Lung (tissue), 12 donors: ENCODE data around the gene NPAS4. TPM values are rescaled to one million over a fixed set of nuclear protein-coding genes. Genes with fewer than 3 reads are reported as not detected.
"Not testable (repeated sequence)": the region's sequence is repeated elsewhere in the genome, so short reads cannot be mapped to it uniquely, and the experiment has no call there.

Experiments used
- ATAC-seq: fragments of 200-7000 bp; cut with Tn5 transposase; one replicate; pipeline ENCODE4 v1.9.1; 2020; ENCODE audit warnings: moderate number of reproducible peaks; ENCODE audit not compliant: insufficient read depth, low FRiP score
- DNase-seq, 3 donors: peaks; one replicate each; pipeline ENCODE4 v3.0.0-alpha.2; 2013 to 2017
- H3K27ac ChIP-seq, 2 donors: one replicate each; pipeline ENCODE4 v1.5.1; 2013; ENCODE audit warnings: mild to moderate bottlenecking in 2 of 2, moderate library complexity in 2 of 2, control low read depth in 1 of 2, inconsistent platforms in 1 of 2, low read depth in 1 of 2, low read length in 1 of 2
- H3K27me3 ChIP-seq, 3 donors: one replicate each; pipeline ENCODE4 v1.5.1; 2013; ENCODE audit warnings: low read length in 2 of 3; ENCODE audit not compliant: control insufficient read depth in 3 of 3, insufficient read depth in 3 of 3
- H3K36me3 ChIP-seq, 4 donors: one replicate each; pipeline ENCODE4 v1.5.1; 2013; ENCODE audit warnings: low read length in 4 of 4, mild to moderate bottlenecking in 1 of 4, moderate library complexity in 1 of 4; ENCODE audit not compliant: control insufficient read depth in 4 of 4, insufficient read depth in 4 of 4
- H3K4me1 ChIP-seq, 5 donors: one replicate each; pipeline ENCODE4 v1.5.1; 2013; ENCODE audit warnings: low read length in 5 of 5, mild to moderate bottlenecking in 2 of 5, moderate library complexity in 1 of 5; ENCODE audit not compliant: control insufficient read depth in 5 of 5, insufficient read depth in 5 of 5
- H3K4me3 ChIP-seq: one replicate; pipeline ENCODE4 v1.5.1; 2013; ENCODE audit warnings: mild to moderate bottlenecking, control low read depth, moderate library complexity
- H3K9ac ChIP-seq, 2 donors: one replicate each; pipeline ENCODE4 v1.5.1; 2013; ENCODE audit warnings: low read length in 2 of 2, control low read depth in 1 of 2; ENCODE audit not compliant: insufficient read depth in 1 of 2
- H3K9me3 ChIP-seq, 4 donors: one replicate each; pipeline ENCODE4 v1.5.1; 2013; ENCODE audit warnings: low read length in 3 of 4, mild to moderate bottlenecking in 1 of 4, moderate library complexity in 1 of 4; ENCODE audit not compliant: control insufficient read depth in 4 of 4, insufficient read depth in 3 of 4
- WGBS, 2 donors: extraction: QIAGEN DNeasy Blood & Tissue Kit; methylation state at CpG; one replicate each; pipeline ENCODE4 v1.1.7; 2013; 5-methylcytosine and 5-hydroxymethylcytosine counted together
- polyA plus RNA-seq, 2 donors: library from polyadenylated mRNA; stranded (reverse); fragments of 200-250 nt; gene quantifications; one replicate each; pipeline ENCODE4 v1.2.1, GENCODE V29; 2013
- total RNA-seq, 2 donors: library from RNA; depleted of rRNA in 1 of 2; stranded (reverse); fragments of >200 nt in 1 of 2; gene quantifications; one replicate each; pipeline ENCODE4 v1.2.1, GENCODE V29; 2014 to 2021
- TF ChIP-seq, protein P1 (sequence below): IDR thresholded peaks from 2 replicates; pipeline ENCODE4 v1.5.1; 2012; ENCODE audit warnings: mild to moderate bottlenecking; ENCODE audit errors: control extremely low read depth, extremely low read depth
- donor health status: control.
- donor health status: control.
- donor health status: Bipolar disorder and iron deficiency.
- donor health status: healthy.
- donor health status: DM: yes; HTN: yes; CAD: no.

The NPAS4 gene
- total and polyA plus RNA-seq, 4 donors, result 0.06 to 0.14 (median 0.08) TPM

DNA sequence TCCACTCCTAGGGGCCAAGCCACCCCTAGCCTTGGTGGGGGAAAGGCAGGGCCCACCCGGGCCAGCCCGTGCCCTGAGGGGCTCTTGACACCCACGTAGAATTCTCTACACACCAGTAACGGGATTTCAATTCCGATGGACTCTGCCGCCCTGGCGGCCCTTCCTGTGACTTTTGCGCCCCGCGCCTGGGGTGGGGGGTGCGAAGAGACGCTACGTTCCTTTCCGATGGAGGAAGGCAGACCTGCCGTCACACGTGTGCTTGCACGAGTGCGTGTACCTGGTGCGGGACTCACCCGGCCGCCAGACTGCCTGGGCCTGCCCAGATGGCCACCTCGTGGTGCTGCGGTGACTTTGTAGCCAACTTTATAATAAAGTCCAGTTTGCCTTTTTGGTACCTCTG is 5.5 kb downstream of the NPAS4 start:
- whole genome bisulfite sequencing, 2 donors, result 65 to 74% methylated on average over 23 of the region's 23 CpGs
- DNase-seq, result no peak

DNA sequence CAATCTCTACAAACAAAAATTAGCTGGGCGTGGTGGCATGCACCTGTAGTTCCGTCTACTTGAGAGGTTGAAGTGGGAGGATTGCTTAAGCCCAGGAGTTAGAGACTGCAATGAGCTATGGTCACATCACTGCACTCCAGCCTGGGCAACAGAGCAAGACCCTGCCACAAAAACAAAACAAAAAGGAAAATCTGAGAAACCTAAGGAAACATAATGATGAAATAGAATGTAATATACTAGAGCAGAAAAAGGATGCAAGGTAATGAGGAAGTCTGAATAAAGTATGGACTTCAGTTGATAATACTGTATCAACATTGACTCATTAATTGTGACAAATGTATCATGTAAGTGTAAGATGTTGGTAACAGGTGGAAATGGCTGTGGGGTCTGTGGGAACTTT is 8.1 kb downstream of the NPAS4 start:
- ATAC-seq, result no peak

More for the DNA sequence above, 5.5 kb downstream of the NPAS4 start:
- no peaks in the 10 kb centered on the region for H3K27me3 ChIP-seq
- H3K9me3 ChIP-seq, result no peaks in the 10 kb centered on the region
- no peak overlapping the region for H3K4me3 ChIP-seq
- TF ChIP-seq, protein P1, sequence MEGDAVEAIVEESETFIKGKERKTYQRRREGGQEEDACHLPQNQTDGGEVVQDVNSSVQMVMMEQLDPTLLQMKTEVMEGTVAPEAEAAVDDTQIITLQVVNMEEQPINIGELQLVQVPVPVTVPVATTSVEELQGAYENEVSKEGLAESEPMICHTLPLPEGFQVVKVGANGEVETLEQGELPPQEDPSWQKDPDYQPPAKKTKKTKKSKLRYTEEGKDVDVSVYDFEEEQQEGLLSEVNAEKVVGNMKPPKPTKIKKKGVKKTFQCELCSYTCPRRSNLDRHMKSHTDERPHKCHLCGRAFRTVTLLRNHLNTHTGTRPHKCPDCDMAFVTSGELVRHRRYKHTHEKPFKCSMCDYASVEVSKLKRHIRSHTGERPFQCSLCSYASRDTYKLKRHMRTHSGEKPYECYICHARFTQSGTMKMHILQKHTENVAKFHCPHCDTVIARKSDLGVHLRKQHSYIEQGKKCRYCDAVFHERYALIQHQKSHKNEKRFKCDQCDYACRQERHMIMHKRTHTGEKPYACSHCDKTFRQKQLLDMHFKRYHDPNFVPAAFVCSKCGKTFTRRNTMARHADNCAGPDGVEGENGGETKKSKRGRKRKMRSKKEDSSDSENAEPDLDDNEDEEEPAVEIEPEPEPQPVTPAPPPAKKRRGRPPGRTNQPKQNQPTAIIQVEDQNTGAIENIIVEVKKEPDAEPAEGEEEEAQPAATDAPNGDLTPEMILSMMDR, result no peak
- no peak overlapping the region for H3K27ac ChIP-seq
- no peak for ATAC-seq
- no peaks in the 10 kb centered on the region for H3K36me3 ChIP-seq
- H3K4me1 ChIP-seq, result no peaks in the 10 kb centered on the region
- H3K9ac ChIP-seq, result no peak overlapping the region

DNA sequence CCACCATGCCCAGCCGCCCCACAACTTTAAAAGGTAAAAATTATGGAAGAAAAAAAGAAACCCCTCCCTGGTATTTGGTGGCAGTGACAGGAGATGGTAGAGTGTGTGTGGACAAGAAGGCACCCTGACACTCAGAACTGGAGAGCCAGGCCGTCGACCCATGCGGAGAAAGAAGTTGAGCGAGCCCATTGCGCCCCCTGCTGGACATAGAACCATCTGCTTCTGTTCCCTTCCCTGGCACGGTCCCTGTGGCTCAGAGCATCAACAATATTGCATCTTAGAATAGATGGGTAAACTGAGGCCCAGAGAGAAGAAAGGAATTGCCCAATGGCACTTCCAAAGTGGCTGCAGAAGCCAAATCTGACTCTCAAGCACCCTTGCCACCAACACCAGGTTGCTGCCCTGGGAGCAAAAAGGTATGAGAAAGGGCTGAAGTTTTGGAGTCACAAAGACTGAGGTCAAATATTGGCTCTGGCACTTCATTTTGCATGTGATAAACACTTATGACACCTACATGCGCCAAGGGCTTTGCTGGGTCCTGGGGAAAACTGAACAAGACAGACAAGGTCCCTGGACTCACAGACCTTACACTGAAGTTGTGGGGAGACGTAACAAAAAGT is 9.3 kb downstream of the NPAS4 start:
- ATAC-seq (no peak), DNase-seq (peak; percentile 61 to 68 (median 65))
- Histone ChIP-seq H3K36me3 (peaks cover 0 to 3% (median under 1%) of the 10 kb centered on the region in 4 donors), H3K9me3 (no peaks in the 10 kb centered on the region), H3K27ac (no peak overlapping the region), H3K27me3 (no peaks in the 10 kb centered on the region), H3K4me3 (no peak overlapping the region), H3K4me1 (no peaks in the 10 kb centered on the region), H3K9ac (no peak overlapping the region)
- TF ChIP-seq, protein P1, result peak; percentile 50
- 34 to 35% methylated on average over 9 of the region's 9 CpGs for WGBS, 2 donors

More for the DNA sequence above, 8.1 kb downstream of the NPAS4 start:
- WGBS, 2 donors, result 79 to 88% methylated on average over 2 of the region's 2 CpGs
- H3K9me3 ChIP-seq, result no peaks in the 10 kb centered on the region
- H3K4me3 ChIP-seq, result no peak overlapping the region
- TF ChIP-seq, protein P1, result no peak
- H3K27ac ChIP-seq, result no peak overlapping the region
- no peaks in the 10 kb centered on the region for H3K27me3 ChIP-seq
- no peak overlapping the region for H3K9ac ChIP-seq
- H3K36me3 ChIP-seq, result peaks cover 0 to 2% (median 0%) of the 10 kb centered on the region in 4 donors
- no peaks in the 10 kb centered on the region for H3K4me1 ChIP-seq
- no peak for DNase-seq

DNA sequence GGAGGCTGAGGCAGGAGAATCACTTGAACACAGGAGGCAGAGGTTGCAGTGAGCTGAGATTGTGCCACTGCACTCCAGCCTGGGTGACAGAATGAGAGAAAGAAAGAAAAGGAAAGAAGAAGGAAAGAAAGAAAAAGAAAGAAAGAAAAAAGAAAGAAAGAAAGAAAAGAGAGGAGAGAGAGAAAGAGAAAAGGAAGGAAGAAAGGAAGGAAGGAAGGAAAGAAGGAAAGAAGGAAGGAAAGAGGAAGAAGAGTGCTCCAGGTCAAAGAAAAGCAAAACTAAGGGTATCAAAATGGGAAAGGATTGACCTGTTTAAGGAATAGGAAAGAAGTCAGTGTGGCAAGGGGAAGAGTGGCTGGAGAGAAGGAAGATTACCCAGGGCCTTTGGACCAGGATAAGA is 10.5 kb downstream of the NPAS4 start:
- not testable (repeated sequence) for H3K4me1 ChIP-seq, H3K9me3 ChIP-seq, ATAC-seq, DNase-seq, H3K4me3 ChIP-seq, H3K27me3 ChIP-seq, H3K27ac ChIP-seq, H3K9ac ChIP-seq
- H3K36me3 ChIP-seq, result peaks cover under 1 to 12% (median 8%) of the 10 kb centered on the region in 4 donors

DNA sequence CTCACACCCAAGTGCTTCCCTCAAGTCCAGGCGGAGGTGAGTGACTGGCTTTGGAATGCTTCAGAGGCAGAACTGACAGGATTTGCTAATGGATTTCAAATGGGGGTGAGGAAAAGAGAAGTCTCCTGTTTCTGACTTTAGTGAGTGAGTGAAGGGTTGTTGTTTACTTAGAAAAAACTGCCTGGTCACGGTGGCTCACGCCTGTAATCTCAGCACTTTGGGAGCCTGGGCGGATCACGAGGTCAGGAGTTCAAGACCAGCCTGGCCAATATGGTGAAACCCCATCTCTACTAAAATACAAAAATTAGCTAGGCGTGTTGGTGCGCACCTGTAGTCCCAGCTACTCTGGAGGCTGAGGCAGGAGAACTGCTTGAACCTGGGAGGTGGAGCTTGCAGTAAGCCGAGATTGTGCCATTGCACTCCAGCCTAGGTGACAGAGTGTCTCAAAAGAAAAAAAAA is 11.1 kb downstream of the NPAS4 start:
- H3K4me3 ChIP-seq, H3K27me3 ChIP-seq, H3K9ac ChIP-seq, H3K9me3 ChIP-seq, H3K4me1 ChIP-seq, H3K27ac ChIP-seq, ATAC-seq, DNase-seq: not testable (repeated sequence)
- H3K36me3 ChIP-seq, result peaks cover 7 to 16% (median 10%) of the 10 kb centered on the region in 4 donors
- WGBS, 2 donors, result 86 to 89% methylated on average over 8 of the region's 8 CpGs
